Glomerular visceral epithelial cell (primary cell): Measurements from ENCODE around the gene RPGRIP1L.
"Not testable (repeated sequence)": the region's sequence is repeated elsewhere in the genome, so short reads cannot be mapped to it uniquely, and the experiment has no call there.

Experiments
- DNase-seq: peaks from one replicate; pipeline ENCODE4 v3.0.0-alpha.2; 2016; ENCODE audit errors: extremely low spot score

RPGRIP1L gene

GRCh38 chr16:53712065-53712464 lies 8.4 kb upstream of the RPGRIP1L start:
- no peak for DNase-seq

GRCh38 chr16:53711390-53711789 lies 7.7 kb upstream of the RPGRIP1L start:
- no peak for DNase-seq

- no peak for DNase-seq
These were observed 4.8 kb upstream of the RPGRIP1L start for GRCh38 chr16:53708490-53708889.

GRCh38 chr16:53707671-53708070 lies 4.0 kb upstream of the RPGRIP1L start:
- no peak for DNase-seq

- no peak for DNase-seq
These were observed 770 bp upstream of the RPGRIP1L start for GRCh38 chr16:53704445-53704813.

GRCh38 chr16:53698271-53698670 lies 5.4 kb downstream of the RPGRIP1L start:
- DNase-seq, result not testable (repeated sequence)

GRCh38 chr16:53695070-53695469 lies 8.6 kb downstream of the RPGRIP1L start:
- DNase-seq, result peak; percentile 4

- DNase-seq, result no peak
These were observed 10.3 kb downstream of the RPGRIP1L start for GRCh38 chr16:53693320-53693719.

- no peak for DNase-seq
These were observed 11.5 kb downstream of the RPGRIP1L start for GRCh38 chr16:53692146-53692545.

GRCh38 chr16:53690771-53691170 lies 12.9 kb downstream of the RPGRIP1L start:
- DNase-seq, result no peak

GRCh38 chr16:53689636-53690035 lies 14.0 kb downstream of the RPGRIP1L start:
- DNase-seq, result no peak

- no peak for DNase-seq
These were observed 16.9 kb downstream of the RPGRIP1L start for GRCh38 chr16:53686710-53687109.

GRCh38 chr16:53685334-53685733 lies 18.3 kb downstream of the RPGRIP1L start:
- DNase-seq, result not testable (repeated sequence)

GRCh38 chr16:53681354-53681753 lies 22.3 kb downstream of the RPGRIP1L start:
- no peak for DNase-seq

GRCh38 chr16:53680756-53681155 lies 22.9 kb downstream of the RPGRIP1L start:
- DNase-seq, result no peak

- DNase-seq, result no peak
These were observed 24.8 kb downstream of the RPGRIP1L start for GRCh38 chr16:53678756-53679343.

- DNase-seq, result no peak
These were observed 25.5 kb downstream of the RPGRIP1L start for GRCh38 chr16:53678155-53678554.

GRCh38 chr16:53673189-53673588 lies 30.5 kb downstream of the RPGRIP1L start:
- no peak for DNase-seq

GRCh38 chr16:53672461-53672860 lies 31.2 kb downstream of the RPGRIP1L start:
- no peak for DNase-seq

- no peak for DNase-seq
These were observed 34.8 kb downstream of the RPGRIP1L start for GRCh38 chr16:53668869-53669268.

- no peak for DNase-seq
These were observed 36.8 kb downstream of the RPGRIP1L start for GRCh38 chr16:53666786-53667415.

- no peak for DNase-seq
These were observed 38.8 kb downstream of the RPGRIP1L start for GRCh38 chr16:53664724-53665345.

- no peak for DNase-seq
These were observed 41.6 kb downstream of the RPGRIP1L start for GRCh38 chr16:53662072-53662471.
